OCI-LY1 (cell line): ENCODE measurements around the gene GNA12.

Experiments used
- H2AFZ ChIP-seq: fragments of 200-600 bp; sonication (generic), shearing (Covaris generic); 2 replicates; pipeline ENCODE4 v1.6.0; 2014; ENCODE audit warnings: antibody characterized with exemption, mild to moderate bottlenecking, low read length
- H3F3A ChIP-seq: fragments of 200-600 bp; sonication (generic), shearing (Covaris generic); 2 replicates; pipeline ENCODE4 v1.6.0; 2014; ENCODE audit warnings: mild to moderate bottlenecking, antibody characterized with exemption, low read length, moderate library complexity; ENCODE audit not compliant: insufficient read depth
- H3K27ac ChIP-seq: fragments of 200-600 bp; sonication (generic); 2 replicates; pipeline ENCODE4 v1.5.1; 2014; ENCODE audit warnings: low read length, mixed run types, mild to moderate bottlenecking, low read depth; ENCODE audit not compliant: poor library complexity, severe bottlenecking
- H3K27me3 ChIP-seq: fragments of 200-600 bp; sonication (generic); 2 replicates; pipeline ENCODE4 v1.6.0; 2014; ENCODE audit warnings: antibody characterized with exemption, mild to moderate bottlenecking, low read length, moderate library complexity; ENCODE audit not compliant: insufficient read depth
- H3K36me3 ChIP-seq: fragments of 200-600 bp; sonication (generic); 2 replicates; pipeline ENCODE4 v1.6.1; 2014; ENCODE audit warnings: mild to moderate bottlenecking, antibody characterized with exemption, low read length, moderate library complexity, mixed read lengths; ENCODE audit not compliant: insufficient read depth
- H3K4me1 ChIP-seq: fragments of 200-600 bp; sonication (generic); 2 replicates; pipeline ENCODE4 v1.5.1; 2014; ENCODE audit warnings: mild to moderate bottlenecking, low read length, moderate library complexity; ENCODE audit not compliant: insufficient read depth, severe bottlenecking
- H3K4me2 ChIP-seq: fragments of 200-600 bp; sonication (generic), shearing (Covaris generic); 2 replicates; pipeline ENCODE4 v1.6.1; 2014; ENCODE audit warnings: low read length
- H3K4me3 ChIP-seq: fragments of 200-600 bp; sonication (generic); 2 replicates; pipeline ENCODE4 v1.5.1; 2014; ENCODE audit warnings: low read length, low read depth, mild to moderate bottlenecking, mixed read lengths; ENCODE audit not compliant: poor library complexity, severe bottlenecking
- H3K79me2 ChIP-seq: fragments of 200-600 bp; shearing (Covaris generic); 2 replicates; pipeline ENCODE4 v1.6.1; 2016; ENCODE audit warnings: mixed run types, low read length, mixed read lengths; ENCODE audit not compliant: insufficient read depth
- H3K9ac ChIP-seq: fragments of 200-600 bp; sonication (generic), shearing (Covaris generic); 2 replicates; pipeline ENCODE4 v1.6.1; 2014; ENCODE audit warnings: mild to moderate bottlenecking, low read length, mixed read lengths
- H3K9me2 ChIP-seq: fragments of 200-600 bp; sonication (generic), shearing (Covaris generic); 2 replicates; pipeline ENCODE4 v1.6.1; 2014; ENCODE audit warnings: low read depth, mild to moderate bottlenecking, low read length, mixed read lengths
- H3K9me3 ChIP-seq: fragments of 200-600 bp; shearing (Covaris generic); 2 replicates; pipeline ENCODE4 v1.6.1; 2014; ENCODE audit warnings: low read length, mixed read lengths
- H4K20me1 ChIP-seq: fragments of 200-600 bp; sonication (generic), shearing (Covaris generic); 2 replicates; pipeline ENCODE4 v1.6.0; 2016; ENCODE audit warnings: mild to moderate bottlenecking, low read length; ENCODE audit not compliant: insufficient read depth
- CTCF ChIP-seq: fragments of 200-600 bp; sonication (generic), shearing (Covaris generic); IDR thresholded peaks from 2 replicates; pipeline ENCODE4 v1.5.1; 2017; ENCODE audit warnings: mild to moderate bottlenecking, antibody characterized with exemption, low read length, moderate library complexity, mixed read lengths
- EZH2 ChIP-seq: fragments of 200-600 bp; sonication (generic), shearing (Covaris generic); IDR thresholded peaks from 2 replicates; pipeline ENCODE4 v1.8.0; 2017; ENCODE audit warnings: borderline replicate concordance, mixed run types, mild to moderate bottlenecking, antibody characterized with exemption, low read length, moderate library complexity, mixed read lengths

GNA12 gene

DNA sequence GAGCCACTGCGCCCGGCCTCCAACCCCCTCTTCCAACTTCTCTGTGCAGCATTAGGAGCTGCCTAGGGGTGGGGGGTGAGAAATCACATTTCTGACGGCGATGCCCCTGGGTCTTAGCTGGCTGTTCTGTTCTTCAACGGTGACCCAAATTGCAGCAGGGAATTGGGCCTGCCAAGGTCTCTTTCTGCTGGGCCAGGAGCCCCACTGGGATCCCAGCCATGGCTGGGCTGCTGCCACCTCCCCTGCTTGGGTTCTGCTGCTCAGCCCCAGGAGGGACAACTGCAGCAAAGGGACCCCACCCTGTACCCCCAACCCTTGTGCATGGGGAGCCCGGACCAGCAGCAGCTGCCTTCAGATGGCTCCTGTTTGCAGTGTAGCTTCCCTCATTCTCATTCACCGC, 43.7 kb upstream of the GNA12 start:
- no peaks in the 10 kb centered on the region for H3K36me3 ChIP-seq
- H3K4me1 ChIP-seq = peaks cover 41% of the 10 kb centered on the region
- no peak overlapping the region for H3K4me2 ChIP-seq
- TF ChIP-seq CTCF = no peak
- no peak for TF ChIP-seq EZH2
- H3F3A ChIP-seq = no peaks in the 10 kb centered on the region
- H3K9me2 ChIP-seq = no peaks in the 10 kb centered on the region
- no peaks in the 10 kb centered on the region for H3K79me2 ChIP-seq
- H3K9me3 ChIP-seq = no peaks in the 10 kb centered on the region
- H2AFZ ChIP-seq = no peak overlapping the region
- no peak overlapping the region; the same call in 1 of the 2 replicates for H3K9ac ChIP-seq
- H3K27me3 ChIP-seq = no peaks in the 10 kb centered on the region
- no peaks in the 10 kb centered on the region for H4K20me1 ChIP-seq
- no peak overlapping the region for H3K4me3 ChIP-seq
- H3K27ac ChIP-seq = peak overlapping the region; percentile 83

DNA sequence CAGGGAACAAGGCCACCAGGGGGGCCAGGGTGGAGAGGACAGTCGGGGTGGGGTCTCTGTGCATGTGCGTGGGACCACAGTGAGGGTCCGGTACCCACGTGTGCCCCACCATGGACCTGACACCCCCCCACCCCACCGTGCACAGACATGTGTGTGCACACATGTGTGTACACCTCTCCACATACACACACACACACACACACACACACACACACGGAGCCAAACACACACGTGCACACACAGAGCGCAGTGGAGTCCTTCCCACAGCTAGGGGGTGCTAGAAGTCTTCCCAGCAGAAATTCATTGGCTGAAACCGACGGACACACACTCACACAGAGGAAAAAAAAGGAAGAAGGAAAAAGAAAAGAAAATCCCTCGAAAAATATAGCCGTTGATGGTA, 42.8 kb upstream of the GNA12 start:
- Histone ChIP-seq H3K4me3 (no peak overlapping the region), H3K27me3 (no peaks in the 10 kb centered on the region), H3K4me2 (no peak overlapping the region), H3K4me1 (peaks cover 32% of the 10 kb centered on the region), H3K9me2 (no peaks in the 10 kb centered on the region), H3K9ac (no peak overlapping the region), H3K36me3 (no peaks in the 10 kb centered on the region), H3F3A (no peaks in the 10 kb centered on the region), H3K27ac (no peak overlapping the region), H2AFZ (no peak overlapping the region), H3K79me2 (no peaks in the 10 kb centered on the region), H4K20me1 (no peaks in the 10 kb centered on the region), H3K9me3 (no peaks in the 10 kb centered on the region)
- TF ChIP-seq EZH2 (no peak), CTCF (peak; percentile 96)

DNA sequence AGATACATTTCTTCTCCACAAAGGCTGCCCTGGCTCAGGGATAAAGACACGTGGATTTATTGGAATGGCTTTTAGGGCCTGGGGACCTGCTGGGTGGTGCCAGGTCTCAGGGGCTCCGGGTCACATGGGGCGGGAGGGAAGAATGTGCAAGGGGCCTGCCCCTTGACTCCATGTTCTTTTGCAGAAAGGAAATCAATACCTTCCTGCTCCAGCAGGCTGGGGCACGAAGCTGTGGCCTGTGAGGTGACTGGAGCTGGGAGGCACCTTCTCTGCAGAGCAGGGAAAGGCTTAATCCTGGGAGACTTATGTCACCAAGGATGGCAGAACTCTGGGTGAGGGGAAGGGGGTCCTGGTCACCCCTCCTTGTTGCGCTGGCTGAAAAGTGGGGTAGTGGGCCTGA, 42.3 kb upstream of the GNA12 start:
- H3K4me2 ChIP-seq = no peak overlapping the region
- H3K27me3 ChIP-seq = no peaks in the 10 kb centered on the region
- H3K9me2 ChIP-seq = no peaks in the 10 kb centered on the region
- no peak overlapping the region for H3K9ac ChIP-seq
- H4K20me1 ChIP-seq = no peaks in the 10 kb centered on the region
- H3F3A ChIP-seq = no peaks in the 10 kb centered on the region
- no peak overlapping the region for H3K27ac ChIP-seq
- H3K79me2 ChIP-seq = no peaks in the 10 kb centered on the region
- TF ChIP-seq EZH2 = no peak
- no peak for TF ChIP-seq CTCF
- H3K9me3 ChIP-seq = no peaks in the 10 kb centered on the region
- no peaks in the 10 kb centered on the region for H3K36me3 ChIP-seq
- H3K4me1 ChIP-seq = peaks cover 31% of the 10 kb centered on the region
- H3K4me3 ChIP-seq = no peak overlapping the region
- H2AFZ ChIP-seq = no peak overlapping the region
